Measurements from ENCODE around the gene SLC25A25. TPM values are rescaled to one million over a fixed set of nuclear protein-coding genes. Genes with fewer than 3 reads are reported as not detected.

SLC25A25 gene
- total RNA-seq, 2 donors from 2014 or later, result 12.9 to 13.1 TPM

- H3K4me3 ChIP-seq (ENCODE audit: low read length), result no peak overlapping the region
- H3K9me3 ChIP-seq (ENCODE audit: control insufficient read depth, low read length), result no peaks in the 10 kb centered on the region
- Mint-ChIP-seq H3K4me3 (no peak overlapping the region), H3K36me3 (ENCODE audit: low read depth) (no peaks in the 10 kb centered on the region), H3K4me1 (peaks cover 12% of the 10 kb centered on the region), H3K9me3 (no peaks in the 10 kb centered on the region), H3K27me3 (ENCODE audit: insufficient read depth) (no peaks in the 10 kb centered on the region), H3K27ac (no peak overlapping the region)
- H3K9ac ChIP-seq (ENCODE audit: extremely low read depth, low read length, poor library complexity, severe bottlenecking), result no peak overlapping the region
- H3K36me3 ChIP-seq (ENCODE audit: control insufficient read depth, insufficient read depth, low read length), result no peaks in the 10 kb centered on the region
- no peak overlapping the region for H3K27ac ChIP-seq (ENCODE audit: low read depth, low read length)
- TF ChIP-seq, protein P1, sequence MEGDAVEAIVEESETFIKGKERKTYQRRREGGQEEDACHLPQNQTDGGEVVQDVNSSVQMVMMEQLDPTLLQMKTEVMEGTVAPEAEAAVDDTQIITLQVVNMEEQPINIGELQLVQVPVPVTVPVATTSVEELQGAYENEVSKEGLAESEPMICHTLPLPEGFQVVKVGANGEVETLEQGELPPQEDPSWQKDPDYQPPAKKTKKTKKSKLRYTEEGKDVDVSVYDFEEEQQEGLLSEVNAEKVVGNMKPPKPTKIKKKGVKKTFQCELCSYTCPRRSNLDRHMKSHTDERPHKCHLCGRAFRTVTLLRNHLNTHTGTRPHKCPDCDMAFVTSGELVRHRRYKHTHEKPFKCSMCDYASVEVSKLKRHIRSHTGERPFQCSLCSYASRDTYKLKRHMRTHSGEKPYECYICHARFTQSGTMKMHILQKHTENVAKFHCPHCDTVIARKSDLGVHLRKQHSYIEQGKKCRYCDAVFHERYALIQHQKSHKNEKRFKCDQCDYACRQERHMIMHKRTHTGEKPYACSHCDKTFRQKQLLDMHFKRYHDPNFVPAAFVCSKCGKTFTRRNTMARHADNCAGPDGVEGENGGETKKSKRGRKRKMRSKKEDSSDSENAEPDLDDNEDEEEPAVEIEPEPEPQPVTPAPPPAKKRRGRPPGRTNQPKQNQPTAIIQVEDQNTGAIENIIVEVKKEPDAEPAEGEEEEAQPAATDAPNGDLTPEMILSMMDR (conservative IDR thresholded peaks at IDR 0.05), result no peak
- DNase-seq, result no peak
- H3K4me1 ChIP-seq (ENCODE audit: control insufficient read depth, insufficient read depth, low read length), result no peaks in the 10 kb centered on the region
- WGBS, 2 experiments (ENCODE audit: insufficient coverage in 1 of 2, insufficient read length in 1 of 2), result 83 to 88% methylated on average over 5 to 6 of the region's 6 CpGs
- no peaks in the 10 kb centered on the region for H3K27me3 ChIP-seq (ENCODE audit: control insufficient read depth, insufficient read depth, low read length, poor library complexity, severe bottlenecking)
These were observed 20.8 kb upstream of the SLC25A25 start for GRCh38 chr9:128047231-128047630.

DNA sequence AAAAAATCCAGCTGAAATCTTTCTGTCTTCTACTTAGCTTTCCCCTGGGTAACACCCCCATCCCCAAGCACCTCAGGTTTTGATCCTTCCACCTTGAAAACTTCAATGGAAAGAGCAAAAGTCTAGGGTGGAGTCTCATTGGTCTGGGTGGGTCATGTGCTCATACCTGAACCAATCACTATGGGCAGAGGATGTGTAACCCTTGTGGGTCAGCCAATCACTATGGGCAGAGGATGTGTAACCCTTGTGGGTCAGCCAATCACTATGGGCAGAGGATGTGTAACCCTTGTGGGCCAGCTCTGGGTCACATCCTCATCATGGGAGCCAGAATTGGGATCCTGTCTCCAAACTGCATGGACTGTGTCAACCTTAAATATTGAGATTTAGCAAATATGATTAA, 19.4 kb upstream of the SLC25A25 start:
- H3K27ac Mint-ChIP-seq, result no peak overlapping the region
- no peaks in the 10 kb centered on the region for H3K9me3 ChIP-seq (ENCODE audit: control insufficient read depth, low read length)

DNA sequence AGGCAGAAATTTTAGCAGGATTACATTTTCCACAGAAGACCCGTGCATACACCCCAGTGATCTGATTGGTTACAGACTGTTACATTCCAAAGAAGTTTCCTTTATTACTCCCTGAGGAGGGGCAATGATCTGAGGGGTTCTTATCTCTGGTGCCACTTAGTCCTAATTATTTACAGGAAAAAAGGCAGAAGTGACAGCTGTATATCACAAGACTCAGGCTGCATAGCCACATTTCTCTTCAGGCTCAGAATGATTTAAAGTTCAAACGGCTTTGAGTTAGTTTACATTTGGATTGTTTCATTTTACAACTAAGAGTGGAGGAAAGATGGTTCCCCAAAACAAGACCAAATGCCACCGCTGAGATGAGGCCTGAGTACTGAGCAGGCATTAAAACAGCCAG, 18.2 kb upstream of the SLC25A25 start:
- no peak overlapping the region for H3K4me3 ChIP-seq (ENCODE audit: low read length)
- Mint-ChIP-seq H3K4me1 (peaks cover 6% of the 10 kb centered on the region), H3K27me3 (ENCODE audit: insufficient read depth) (no peaks in the 10 kb centered on the region), H3K27ac (no peak overlapping the region), H3K9me3 (no peaks in the 10 kb centered on the region), H3K36me3 (ENCODE audit: low read depth) (no peaks in the 10 kb centered on the region), H3K4me3 (no peak overlapping the region)
- WGBS, 2 experiments (ENCODE audit: insufficient coverage in 1 of 2, insufficient read length in 1 of 2), result 84 to 95% methylated on average over 2 to 3 of the region's 3 CpGs
- TF ChIP-seq, protein P1 (conservative IDR thresholded peaks at IDR 0.05), result no peak
- no peaks in the 10 kb centered on the region for H3K9me3 ChIP-seq (ENCODE audit: control insufficient read depth, low read length)
- H3K36me3 ChIP-seq (ENCODE audit: control insufficient read depth, insufficient read depth, low read length), result no peaks in the 10 kb centered on the region
- H3K27me3 ChIP-seq (ENCODE audit: control insufficient read depth, insufficient read depth, low read length, poor library complexity, severe bottlenecking), result no peaks in the 10 kb centered on the region
- no peak overlapping the region for H3K27ac ChIP-seq (ENCODE audit: low read depth, low read length)
- no peak overlapping the region for H3K9ac ChIP-seq (ENCODE audit: extremely low read depth, low read length, poor library complexity, severe bottlenecking)
- no peak for DNase-seq
- H3K4me1 ChIP-seq (ENCODE audit: control insufficient read depth, insufficient read depth, low read length), result no peaks in the 10 kb centered on the region

More for the DNA sequence above, 19.4 kb upstream of the SLC25A25 start:
- Histone ChIP-seq H3K9ac (ENCODE audit: extremely low read depth, low read length, poor library complexity, severe bottlenecking) (no peak overlapping the region), H3K36me3 (ENCODE audit: control insufficient read depth, insufficient read depth, low read length) (no peaks in the 10 kb centered on the region), H3K27me3 (ENCODE audit: control insufficient read depth, insufficient read depth, low read length, poor library complexity, severe bottlenecking) (no peaks in the 10 kb centered on the region), H3K27ac (ENCODE audit: low read depth, low read length) (no peak overlapping the region), H3K4me3 (ENCODE audit: low read length) (no peak overlapping the region), H3K4me1 (ENCODE audit: control insufficient read depth, insufficient read depth, low read length) (no peaks in the 10 kb centered on the region)
- Mint-ChIP-seq H3K4me1 (peaks cover 9% of the 10 kb centered on the region), H3K36me3 (ENCODE audit: low read depth) (no peaks in the 10 kb centered on the region), H3K27me3 (ENCODE audit: insufficient read depth) (no peaks in the 10 kb centered on the region), H3K9me3 (no peaks in the 10 kb centered on the region), H3K4me3 (no peak overlapping the region)
- TF ChIP-seq, protein P1 (conservative IDR thresholded peaks at IDR 0.05), result no peak
- DNase-seq, result no peak

Data from endodermal cell (in vitro differentiated cells).